GM12878 (cell line): ENCODE data around the gene SET. TPM values are rescaled to one million over a fixed set of nuclear protein-coding genes. Genes with fewer than 3 reads are reported as not detected.

Experiments used
- ATAC-seq: fragments of 200-7000 bp; cut with Tn5 transposase; 3 replicates; pipeline ENCODE4 v1.9.1; 2020; ENCODE audit warnings: mild to moderate bottlenecking, moderate library complexity
- BruUV-seq: library from RNA; stranded (reverse); fragments of 400-500 nt; replicated peaks from 2 replicates; lab custom pipeline; 2021; lab: Mats Ljungman, UMichigan
- CTCF ChIA-PET: fragments of 300-600 bp; sonication (Branson Sonifier 250); formaldehyde crosslinking; extraction: SDS; loops from one replicate; lab custom pipeline; 2021; ENCODE audit warnings: inconsistent platforms; lab: Yijun Ruan, JAX
- POLR2A ChIA-PET: fragments of 350-600 bp; formaldehyde crosslinking; extraction: SDS; loops from one replicate; lab custom pipeline; 2021; ENCODE audit warnings: inconsistent platforms; lab: Charles Lee
- RAD21 ChIA-PET: fragments of 300-600 bp; sonication (Branson Sonifier 250); formaldehyde crosslinking; loops from one replicate; lab custom pipeline; 2023; ENCODE audit warnings: antibody characterized with exemption; ENCODE audit not compliant: unreplicated experiment; lab: Charles Lee
- SMC1A ChIA-PET: fragments of 300-600 bp; sonication (Branson Sonifier 250); formaldehyde crosslinking; loops from one replicate; lab custom pipeline; 2023; ENCODE audit not compliant: unreplicated experiment, uncharacterized antibody; lab: Charles Lee
- DNase-seq: peaks from one replicate; pipeline ENCODE4 v3.0.0-alpha.2; 2011; ENCODE audit warnings: low read depth, low spot score
- FAIRE-seq: peaks from 3 replicates; lab custom pipeline; 2011; peaks lifted over from hg19 to GRCh38; lab: Jason Lieb, UNC
- H2AFZ ChIP-seq: 2 replicates; pipeline ENCODE4 v1.6.0; 2011; ENCODE audit warnings: low read depth, low read length, control low read depth; ENCODE audit not compliant: control insufficient read depth
- H3K27ac ChIP-seq: 2 replicates; pipeline ENCODE4 v1.5.1; 2011; ENCODE audit warnings: control low read depth; ENCODE audit not compliant: control insufficient read depth, insufficient read depth
- H3K27me3 ChIP-seq, 2 experiments: replicated peaks in 1 of 2; 2 replicates each; pipeline versions ENCODE4 v1.6.0 to v1.6.1; 2011; ENCODE audit warnings: low read length in 1 of 2; ENCODE audit not compliant: control insufficient read depth in 2 of 2, insufficient read depth in 2 of 2
- H3K36me3 ChIP-seq, 2 experiments: 2 replicates each; pipeline ENCODE4 v1.5.1; 2011; ENCODE audit warnings: low read length in 1 of 2; ENCODE audit not compliant: control insufficient read depth in 2 of 2, insufficient read depth in 2 of 2
- H3K4me1 ChIP-seq: 2 replicates; pipeline ENCODE4 v1.6.1; 2011; ENCODE audit warnings: mild to moderate bottlenecking, low read length, moderate library complexity, mixed read lengths; ENCODE audit not compliant: control insufficient read depth, insufficient read depth
- H3K4me2 ChIP-seq: 2 replicates; pipeline ENCODE4 v1.6.0; 2011; ENCODE audit warnings: control low read depth; ENCODE audit not compliant: control insufficient read depth, insufficient read depth
- H3K4me3 ChIP-seq: fragments of 200-600 bp; sonication (generic); 2 replicates; pipeline ENCODE4 v1.5.1; 2016
- H3K79me2 ChIP-seq: 2 replicates; pipeline ENCODE4 v1.6.0; 2011; ENCODE audit warnings: low read length; ENCODE audit not compliant: control insufficient read depth, insufficient read depth
- H3K9ac ChIP-seq: 2 replicates; pipeline ENCODE4 v1.8.0; 2011; ENCODE audit warnings: low read length, control low read depth, mixed read lengths; ENCODE audit not compliant: control insufficient read depth, insufficient read depth
- H3K9me3 ChIP-seq: replicated peaks from 3 replicates; pipeline ENCODE4 v1.5.1; 2011; ENCODE audit warnings: mild to moderate bottlenecking, low read length; ENCODE audit not compliant: control insufficient read depth, insufficient read depth
- H4K20me1 ChIP-seq: 2 replicates; pipeline ENCODE4 v1.6.0; 2011; ENCODE audit not compliant: control insufficient read depth, insufficient read depth
- ATF3 ChIP-seq: IDR thresholded peaks from 2 replicates; pipeline ENCODE4 v1.6.1; 2011; ENCODE audit warnings: low read depth, mild to moderate bottlenecking, low read length, moderate library complexity, borderline replicate concordance; ENCODE audit errors: extremely low read depth
- BCL11A ChIP-seq: IDR thresholded peaks from 2 replicates; pipeline ENCODE4 v1.6.1; 2011; ENCODE audit warnings: low read depth, low read length
- GABPA ChIP-seq: IDR thresholded peaks from 2 replicates; pipeline ENCODE4 v1.6.1; 2014; ENCODE audit warnings: antibody characterized with exemption, low read depth, mild to moderate bottlenecking, inconsistent platforms
- NKRF ChIP-seq: fragments of 450-650 bp; conservative IDR thresholded peaks from 2 replicates; pipeline ENCODE4 v1.6.1; 2017; ENCODE audit warnings: mild to moderate bottlenecking, moderate library complexity
- SMARCA5 ChIP-seq: fragments of 450-650 bp; IDR thresholded peaks from 2 replicates; pipeline ENCODE4 v1.6.1; 2017; ENCODE audit warnings: mild to moderate bottlenecking
- SPI1 ChIP-seq: IDR thresholded peaks from 2 replicates; pipeline ENCODE4 v1.6.1; 2011; ENCODE audit warnings: low read depth, mild to moderate bottlenecking, low read length, moderate library complexity, borderline replicate concordance; ENCODE audit not compliant: insufficient read depth
- STAT1 ChIP-seq: fragments of 450-650 bp; conservative IDR thresholded peaks from 2 replicates; pipeline ENCODE4 v1.6.1; 2014; ENCODE audit warnings: antibody characterized with exemption, mild to moderate bottlenecking
- WGBS: methylation state at CpG from one replicate; pipeline ENCODE4 v1.1.6; 2016; ENCODE audit warnings: low lambda C conversion rate; ENCODE audit not compliant: insufficient replicate concordance, insufficient coverage; ENCODE audit errors: missing lambda C conversion rate; 5-methylcytosine and 5-hydroxymethylcytosine counted together
- in situ Hi-C: fragments of 300-500 bp; cut with MboI; formaldehyde crosslinking; loops from 9 replicates; pipeline ENCODE4 v1.14.3; 2018; ENCODE audit warnings: mixed read lengths
- intact Hi-C: fragments of 100-400 bp; cut with micrococcal nuclease; formaldehyde crosslinking; loops from one replicate; pipeline ENCODE4 v1.14.2; 2022; ENCODE audit not compliant: unreplicated experiment
- polyA plus RNA-seq, 11 experiments: library from polyadenylated mRNA; depleted of rRNA in 4 of 11; unstranded in 6 of 11; stranded (reverse) in 5 of 11; fragments of >200 nt; fragmentation: Nextera tagmentation in 4 of 11; fragmentation: Illumina TruSeq in 1 of 11; extraction: Ambion mirVana in 4 of 11; extraction: Trizol in 1 of 11; gene quantifications; 1 replicate in 1 of 11; 2 replicates in 10 of 11; pipeline versions ENCODE4 v1.2.1 to v1.2.3, GENCODE V29; 2011 to 2016; ENCODE audit warnings: inconsistent platforms in 2 of 11, missing spikeins in 2 of 11, low read depth in 1 of 11
- total RNA-seq, 4 experiments: library from RNA; depleted of rRNA in 3 of 4; stranded (reverse); fragments of >200 nt in 3 of 4; fragmentation: Illumina TruSeq in 1 of 4; extraction: Trizol in 1 of 4; gene quantifications; 2 replicates each; pipeline versions ENCODE4 v1.2.1 to v1.2.3, GENCODE V29; 2013 to 2021
- TF ChIP-seq, protein P1 (sequence below): fragments of 450-650 bp; formaldehyde crosslinking; IDR thresholded peaks from 2 replicates; pipeline ENCODE4 v1.5.0; 2022; ENCODE audit warnings: mild to moderate bottlenecking, missing genetic modification characterization
- TF ChIP-seq, protein P2 (sequence below): fragments of 450-650 bp; IDR thresholded peaks from 2 replicates; pipeline ENCODE4 v1.6.1; 2017; ENCODE audit warnings: antibody characterized with exemption, mild to moderate bottlenecking, moderate library complexity

Gene SET
- total and polyA plus RNA-seq, 10 of the 15 experiments (the other 5 are each of a cell fraction or from before 2014, with no cell fraction given), result 284 to 706 (median 445) TPM

GRCh38 chr9:128735373-128735772, 46.4 kb downstream of the SET start:
- Histone ChIP-seq H3K79me2 (no peaks in the 10 kb centered on the region), H2AFZ (no peak overlapping the region), H3K27ac (no peak overlapping the region), H3K4me3 (no peak overlapping the region)
- DNase-seq, result no peak
- RAD21 ChIA-PET, result interaction anchor here (2.7 kb wide), 1 partner anchor 83 kb away, joined by 8 read pairs; the partner anchor contains the start of gene ENDOG
- TF ChIP-seq, protein P1, sequence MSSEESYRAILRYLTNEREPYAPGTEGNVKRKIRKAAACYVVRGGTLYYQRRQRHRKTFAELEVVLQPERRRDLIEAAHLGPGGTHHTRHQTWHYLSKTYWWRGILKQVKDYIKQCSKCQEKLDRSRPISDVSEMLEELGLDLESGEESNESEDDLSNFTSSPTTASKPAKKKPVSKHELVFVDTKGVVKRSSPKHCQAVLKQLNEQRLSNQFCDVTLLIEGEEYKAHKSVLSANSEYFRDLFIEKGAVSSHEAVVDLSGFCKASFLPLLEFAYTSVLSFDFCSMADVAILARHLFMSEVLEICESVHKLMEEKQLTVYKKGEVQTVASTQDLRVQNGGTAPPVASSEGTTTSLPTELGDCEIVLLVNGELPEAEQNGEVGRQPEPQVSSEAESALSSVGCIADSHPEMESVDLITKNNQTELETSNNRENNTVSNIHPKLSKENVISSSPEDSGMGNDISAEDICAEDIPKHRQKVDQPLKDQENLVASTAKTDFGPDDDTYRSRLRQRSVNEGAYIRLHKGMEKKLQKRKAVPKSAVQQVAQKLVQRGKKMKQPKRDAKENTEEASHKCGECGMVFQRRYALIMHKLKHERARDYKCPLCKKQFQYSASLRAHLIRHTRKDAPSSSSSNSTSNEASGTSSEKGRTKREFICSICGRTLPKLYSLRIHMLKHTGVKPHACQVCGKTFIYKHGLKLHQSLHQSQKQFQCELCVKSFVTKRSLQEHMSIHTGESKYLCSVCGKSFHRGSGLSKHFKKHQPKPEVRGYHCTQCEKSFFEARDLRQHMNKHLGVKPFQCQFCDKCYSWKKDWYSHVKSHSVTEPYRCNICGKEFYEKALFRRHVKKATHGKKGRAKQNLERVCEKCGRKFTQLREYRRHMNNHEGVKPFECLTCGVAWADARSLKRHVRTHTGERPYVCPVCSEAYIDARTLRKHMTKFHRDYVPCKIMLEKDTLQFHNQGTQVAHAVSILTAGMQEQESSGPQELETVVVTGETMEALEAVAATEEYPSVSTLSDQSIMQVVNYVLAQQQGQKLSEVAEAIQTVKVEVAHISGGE (CRISPR knock-in tag), result no peak
- TF ChIP-seq, protein P2, sequence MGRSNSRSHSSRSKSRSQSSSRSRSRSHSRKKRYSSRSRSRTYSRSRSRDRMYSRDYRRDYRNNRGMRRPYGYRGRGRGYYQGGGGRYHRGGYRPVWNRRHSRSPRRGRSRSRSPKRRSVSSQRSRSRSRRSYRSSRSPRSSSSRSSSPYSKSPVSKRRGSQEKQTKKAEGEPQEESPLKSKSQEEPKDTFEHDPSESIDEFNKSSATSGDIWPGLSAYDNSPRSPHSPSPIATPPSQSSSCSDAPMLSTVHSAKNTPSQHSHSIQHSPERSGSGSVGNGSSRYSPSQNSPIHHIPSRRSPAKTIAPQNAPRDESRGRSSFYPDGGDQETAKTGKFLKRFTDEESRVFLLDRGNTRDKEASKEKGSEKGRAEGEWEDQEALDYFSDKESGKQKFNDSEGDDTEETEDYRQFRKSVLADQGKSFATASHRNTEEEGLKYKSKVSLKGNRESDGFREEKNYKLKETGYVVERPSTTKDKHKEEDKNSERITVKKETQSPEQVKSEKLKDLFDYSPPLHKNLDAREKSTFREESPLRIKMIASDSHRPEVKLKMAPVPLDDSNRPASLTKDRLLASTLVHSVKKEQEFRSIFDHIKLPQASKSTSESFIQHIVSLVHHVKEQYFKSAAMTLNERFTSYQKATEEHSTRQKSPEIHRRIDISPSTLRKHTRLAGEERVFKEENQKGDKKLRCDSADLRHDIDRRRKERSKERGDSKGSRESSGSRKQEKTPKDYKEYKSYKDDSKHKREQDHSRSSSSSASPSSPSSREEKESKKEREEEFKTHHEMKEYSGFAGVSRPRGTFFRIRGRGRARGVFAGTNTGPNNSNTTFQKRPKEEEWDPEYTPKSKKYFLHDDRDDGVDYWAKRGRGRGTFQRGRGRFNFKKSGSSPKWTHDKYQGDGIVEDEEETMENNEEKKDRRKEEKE, result no peak
- TF ChIP-seq SPI1, result no peak
- no peak for TF ChIP-seq STAT1
- TF ChIP-seq BCL11A, result no peak
- no peak for TF ChIP-seq ATF3
- no peak for TF ChIP-seq SMARCA5
- no peak for TF ChIP-seq GABPA
- no peak for TF ChIP-seq NKRF
- TF ChIP-seq, all 136 proteins: peak for 0
- ATAC-seq (no peak), FAIRE-seq (no peak)
- ChIA-PET POLR2A (interaction anchor here (0.8 kb wide), 1 partner anchor 9 kb away, joined by 3 read pairs; no protein-coding TSS in a partner anchor), SMC1A (no interaction called here), CTCF (interaction anchor here (0.9 kb wide), 1 partner anchor 220 kb away, joined by 3 read pairs; no protein-coding TSS in a partner anchor)
- H3K27me3 ChIP-seq, result no peaks in the 10 kb centered on the region
- WGBS, result 96% methylated on average over 2 of the region's 2 CpGs
- no peak overlapping the region for H3K4me2 ChIP-seq
- no TSS peak for BruUV-seq
- no peaks in the 10 kb centered on the region for H4K20me1 ChIP-seq
- no peaks in the 10 kb centered on the region; a peak in 3 of 4 replicates for H3K36me3 ChIP-seq
- in situ Hi-C loops, result no loop called here
- H3K4me1 ChIP-seq, result no peaks in the 10 kb centered on the region; the same call in 1 of the 2 replicates
- no peak overlapping the region for H3K9ac ChIP-seq
- intact Hi-C loops, result no loop called here
- no peaks in the 10 kb centered on the region for H3K9me3 ChIP-seq
